Kidney (tissue), 14 donors: ENCODE data around the gene KAT5. TPM values are rescaled to one million over a fixed set of nuclear protein-coding genes. Genes with fewer than 3 reads are reported as not detected.

Source experiments
- DNase-seq, 5 donors: peaks; one replicate each; pipeline ENCODE4 v3.0.0-alpha.2; 2013 to 2020
- FAIRE-seq: peaks from 2 replicates; lab custom pipeline; 2012; peaks lifted over from hg19 to GRCh38; lab: Jason Lieb, UNC
- H3K27ac ChIP-seq, 2 donors: one replicate each; pipeline ENCODE4 v1.7.0; 2013; ENCODE audit warnings: low read depth in 2 of 2, low read length in 2 of 2, inconsistent platforms in 1 of 2
- H3K27me3 ChIP-seq: one replicate; pipeline ENCODE4 v1.7.1; 2013; ENCODE audit warnings: low read length, inconsistent platforms; ENCODE audit not compliant: control insufficient read depth, insufficient read depth
- H3K36me3 ChIP-seq, 3 donors: one replicate each; pipeline versions ENCODE4 v1.7.0 to v1.7.1; 2013; ENCODE audit warnings: low read length in 3 of 3, control low read depth in 1 of 3, inconsistent platforms in 1 of 3; ENCODE audit not compliant: insufficient read depth in 3 of 3, control insufficient read depth in 2 of 3
- H3K4me1 ChIP-seq, 3 donors: one replicate each; pipeline versions ENCODE4 v1.7.0 to v1.7.1; 2013; ENCODE audit warnings: low read length in 3 of 3, inconsistent platforms in 1 of 3, low read depth in 1 of 3; ENCODE audit not compliant: control insufficient read depth in 2 of 3, insufficient read depth in 2 of 3
- H3K4me3 ChIP-seq, 3 donors: one replicate each; pipeline versions ENCODE4 v1.7.0 to v1.8.1; 2013; ENCODE audit warnings: low read length in 3 of 3, control low read depth in 1 of 3, inconsistent platforms in 1 of 3
- H3K9ac ChIP-seq, 3 donors: one replicate each; pipeline versions ENCODE4 v1.7.0 to v1.7.1; 2013; ENCODE audit warnings: low read length in 3 of 3, control low read depth in 1 of 3, inconsistent platforms in 1 of 3
- H3K9me3 ChIP-seq, 3 donors: one replicate each; pipeline versions ENCODE4 v1.7.0 to v1.7.1; 2013; ENCODE audit warnings: low read length in 3 of 3, control low read depth in 1 of 3, inconsistent platforms in 1 of 3; ENCODE audit not compliant: control insufficient read depth in 2 of 3, insufficient read depth in 1 of 3
- CTCF ChIP-seq: IDR thresholded peaks from 3 replicates; pipeline ENCODE4 v1.5.1; 2012; ENCODE audit warnings: mild to moderate bottlenecking, moderate library complexity, borderline replicate concordance; ENCODE audit not compliant: insufficient read depth; ENCODE audit errors: extremely low read depth
- intact Hi-C: fragments of 100-400 bp; cut with DNase I; formaldehyde crosslinking; loops from one replicate; pipeline ENCODE4 v1.11.1; 2022
- polyA plus RNA-seq: library from polyadenylated mRNA; stranded (reverse); fragments of 350-450 nt; fragmentation: Illumina TruSeq; extraction: RNeasy Lipid Tissue Mini Kit (QIAGEN cat#74804); gene quantifications from one replicate; pipeline ENCODE4 v1.2.3, GENCODE V29; 2014; ENCODE audit warnings: low read depth, low replicate concordance; ENCODE audit not compliant: insufficient read depth
- total RNA-seq: library from RNA; stranded (reverse); fragmentation: NEBNext Ultra II Directional; extraction: Animal tissue kit (Norgen Biotek cat#: 25700); gene quantifications from one replicate; pipeline ENCODE4 v1.2.1, GENCODE V29; 2021
- donor health status: control.
- donor health status: control.
- donor health status: control.
- donor health status: control.
- donor health status: control.
- donor health status: DM: yes; HTN: yes; CAD: no.
- donor health status: Normal renal cell carcinoma (clear cell type).

KAT5 gene
- total and polyA plus RNA-seq, 2 donors from 2014 or later = 68.4 to 74.7 TPM

GRCh38 chr11:65663639-65664200 lies 48.3 kb upstream of the KAT5 start:
- intact Hi-C loops = no loop called here
- peak overlapping the region; percentile 99 for H3K27ac ChIP-seq
- no peak for FAIRE-seq
- peak overlapping the region; percentile 69 to 99 (median 77) for H3K4me3 ChIP-seq
- no peaks in the 10 kb centered on the region for H3K9me3 ChIP-seq
- H3K9ac ChIP-seq = peak overlapping the region; percentile 67 to 99 (median 96)
- peak in 4 of 5 donors; percentile 58 to 89 (median 82) for DNase-seq
- H3K4me1 ChIP-seq = peaks cover 0 to 10% (median 6%) of the 10 kb centered on the region in 3 donors
- H3K36me3 ChIP-seq = peaks cover 0 to 23% (median 19%) of the 10 kb centered on the region in 3 donors
- no peak for TF ChIP-seq CTCF
- no peaks in the 10 kb centered on the region for H3K27me3 ChIP-seq

GRCh38 chr11:65672180-65672860 lies 39.7 kb upstream of the KAT5 start:
- intact Hi-C loops = no loop called here
- no peak for DNase-seq
- peak; percentile 41 for FAIRE-seq
- Histone ChIP-seq H3K4me3 (no peak overlapping the region), H3K9me3 (no peaks in the 10 kb centered on the region), H3K36me3 (no peaks in the 10 kb centered on the region), H3K4me1 (no peaks in the 10 kb centered on the region), H3K9ac (no peak overlapping the region), H3K27ac (no peak overlapping the region), H3K27me3 (no peaks in the 10 kb centered on the region)
- no peak for TF ChIP-seq CTCF

GRCh38 chr11:65672982-65673381 lies 39.1 kb upstream of the KAT5 start:
- DNase-seq = no peak
- Histone ChIP-seq H3K9ac (no peak overlapping the region), H3K9me3 (no peaks in the 10 kb centered on the region), H3K4me1 (no peaks in the 10 kb centered on the region), H3K27ac (no peak overlapping the region), H3K36me3 (no peaks in the 10 kb centered on the region), H3K4me3 (no peak overlapping the region), H3K27me3 (no peaks in the 10 kb centered on the region)
- FAIRE-seq = no peak
- TF ChIP-seq CTCF = no peak
- intact Hi-C loops = no loop called here
